Liver (tissue), 9 donors: ENCODE measurements around the gene C10orf71. TPM values are rescaled to one million over a fixed set of nuclear protein-coding genes. Genes with fewer than 3 reads are reported as not detected.

Experiments used
- DNase-seq: peaks from one replicate; pipeline ENCODE4 v3.0.0-alpha.2; 2017; ENCODE audit warnings: low spot score
- H3K27ac ChIP-seq, 2 donors: one replicate each; pipeline ENCODE4 v1.7.0; 2013; ENCODE audit warnings: inconsistent platforms in 2 of 2, low read length in 2 of 2, control low read depth in 1 of 2, low read depth in 1 of 2, mild to moderate bottlenecking in 1 of 2
- H3K27me3 ChIP-seq, 4 donors: one replicate each; pipeline versions ENCODE4 v1.6.1 to v1.7.0; 2013; ENCODE audit warnings: low read length in 3 of 4, inconsistent platforms in 1 of 4, mild to moderate bottlenecking in 1 of 4, moderate library complexity in 1 of 4; ENCODE audit not compliant: control insufficient read depth in 4 of 4, insufficient read depth in 4 of 4
- H3K36me3 ChIP-seq, 4 donors: one replicate each; pipeline versions ENCODE4 v1.6.1 to v1.7.0; 2013; ENCODE audit warnings: low read length in 3 of 4, mild to moderate bottlenecking in 3 of 4, low read depth in 1 of 4, moderate library complexity in 1 of 4; ENCODE audit not compliant: control insufficient read depth in 4 of 4, insufficient read depth in 3 of 4
- H3K4me1 ChIP-seq, 4 donors: one replicate each; pipeline versions ENCODE4 v1.6.1 to v1.7.0; 2013; ENCODE audit warnings: low read length in 3 of 4, mild to moderate bottlenecking in 3 of 4, moderate library complexity in 1 of 4; ENCODE audit not compliant: control insufficient read depth in 4 of 4, insufficient read depth in 4 of 4
- H3K4me3 ChIP-seq, 3 donors: one replicate each; pipeline versions ENCODE4 v1.6.1 to v1.7.0; 2013; ENCODE audit warnings: low read length in 3 of 3, control low read depth in 1 of 3, low read depth in 1 of 3, mild to moderate bottlenecking in 1 of 3
- H3K9ac ChIP-seq, 2 donors: one replicate each; pipeline ENCODE4 v1.7.0; 2013; ENCODE audit warnings: low read length in 2 of 2, mild to moderate bottlenecking in 2 of 2, moderate library complexity in 2 of 2, control low read depth in 1 of 2, low read depth in 1 of 2
- H3K9me3 ChIP-seq, 4 donors: one replicate each; pipeline versions ENCODE4 v1.6.1 to v1.7.0; 2013; ENCODE audit warnings: low read length in 3 of 4; ENCODE audit not compliant: control insufficient read depth in 4 of 4
- ATF3 ChIP-seq: IDR thresholded peaks from 2 replicates; pipeline ENCODE4 v1.6.1; 2016; ENCODE audit warnings: antibody characterized with exemption
- CTCF ChIP-seq: fragments of 150-350 bp; IDR thresholded peaks from 2 replicates; pipeline ENCODE4 v1.5.1; 2017; ENCODE audit warnings: improper control_type of control experiment, low read depth, low read length; ENCODE audit not compliant: missing input control
- FOXA1 ChIP-seq: IDR thresholded peaks from 2 replicates; pipeline ENCODE4 v1.6.1; 2016; ENCODE audit warnings: antibody characterized with exemption
- FOXA2 ChIP-seq: IDR thresholded peaks from 2 replicates; pipeline ENCODE4 v1.6.1; 2016; ENCODE audit warnings: antibody characterized with exemption
- GABPA ChIP-seq, 2 donors: IDR thresholded peaks in 1 of 2; conservative IDR thresholded peaks in 1 of 2; 2 replicates each; pipeline ENCODE4 v1.6.1; 2016; ENCODE audit warnings: antibody characterized with exemption in 2 of 2, mild to moderate bottlenecking in 1 of 2, moderate library complexity in 1 of 2
- HNF4A ChIP-seq, 2 donors: conservative IDR thresholded peaks; 2 replicates each; pipeline ENCODE4 v1.6.1; 2016; ENCODE audit warnings: antibody characterized with exemption in 2 of 2, mild to moderate bottlenecking in 2 of 2
- JUND ChIP-seq, 2 donors: IDR thresholded peaks; 2 replicates each; pipeline ENCODE4 v1.6.1; 2016; ENCODE audit warnings: antibody characterized with exemption in 2 of 2
- MAX ChIP-seq: IDR thresholded peaks from 2 replicates; pipeline ENCODE4 v1.6.1; 2016; ENCODE audit warnings: antibody characterized with exemption
- NR2F2 ChIP-seq: IDR thresholded peaks from 2 replicates; pipeline ENCODE4 v1.6.1; 2016; ENCODE audit warnings: antibody characterized with exemption
- RAD21 ChIP-seq, 2 donors: IDR thresholded peaks; 2 replicates each; pipeline ENCODE4 v1.6.1; 2016; ENCODE audit warnings: antibody characterized with exemption in 2 of 2, mild to moderate bottlenecking in 2 of 2
- REST ChIP-seq: IDR thresholded peaks from 2 replicates; pipeline ENCODE4 v1.6.1; 2016; ENCODE audit warnings: antibody characterized with exemption, mild to moderate bottlenecking
- RXRA ChIP-seq, 2 donors: IDR thresholded peaks; 2 replicates each; pipeline ENCODE4 v1.6.1; 2017 to 2018; ENCODE audit warnings: antibody characterized with exemption in 2 of 2, mild to moderate bottlenecking in 1 of 2
- SP1 ChIP-seq: IDR thresholded peaks from 2 replicates; pipeline ENCODE4 v1.6.1; 2018; ENCODE audit warnings: antibody characterized with exemption, mild to moderate bottlenecking
- TAF1 ChIP-seq: conservative IDR thresholded peaks from 2 replicates; pipeline ENCODE4 v1.6.1; 2016; ENCODE audit warnings: antibody characterized with exemption, mild to moderate bottlenecking
- YY1 ChIP-seq: IDR thresholded peaks from 2 replicates; pipeline ENCODE4 v1.6.1; 2016; ENCODE audit warnings: antibody characterized with exemption, mild to moderate bottlenecking
- ZBTB33 ChIP-seq: IDR thresholded peaks from 2 replicates; pipeline ENCODE4 v1.6.1; 2016; ENCODE audit warnings: antibody characterized with exemption
- WGBS: extraction: QIAGEN DNeasy Blood & Tissue Kit; methylation state at CpG from one replicate; pipeline ENCODE4 v1.1.7; 2013; 5-methylcytosine and 5-hydroxymethylcytosine counted together
- polyA plus RNA-seq, 2 donors: library from polyadenylated mRNA; stranded (reverse) in 1 of 2; unstranded in 1 of 2; fragments of 200-250 nt in 1 of 2; fragments of >200 nt in 1 of 2; fragmentation: Nextera tagmentation in 1 of 2; extraction: Ambion mirVana in 1 of 2; gene quantifications; one replicate each; pipeline versions ENCODE4 v1.2.1 to v1.2.3, GENCODE V29; 2013 to 2015
- total RNA-seq, 2 donors: library from RNA; depleted of rRNA; stranded (reverse); fragments of >200 nt; gene quantifications; one replicate each; pipeline ENCODE4 v1.2.3, GENCODE V29; 2014
- donor health status: healthy.
- donor health status: healthy.
- donor health status: healthy.
- donor health status: healthy.
- donor health status: healthy.

C10orf71 gene
- total RNA-seq (not detected), polyA plus RNA-seq (under 1 TPM in 1 of 2 donors, not detected in 1; 0.03 TPM)

GRCh38 chr10:49298983-49299815 lies at the start of gene C10orf71:
TSS of gene C10orf71 (plus strand) at chr10:49299170. CDS start at chr10:49322546, 23,376 bp downstream.
- Histone ChIP-seq H3K4me1 (no peaks in the 10 kb centered on the region), H3K36me3 (no peaks in the 10 kb centered on the region), H3K4me3 (no peak within 1 kb of the TSS), H3K9ac (no peak within 1 kb of the TSS), H3K27ac (no peak within 1 kb of the TSS), H3K27me3 (peaks cover 0 to under 1% (median 0%) of the 10 kb centered on the region in 4 donors), H3K9me3 (no peaks in the 10 kb centered on the region)
- TF ChIP-seq MAX, result no peak
- TF ChIP-seq CTCF, result no peak
- no peak for TF ChIP-seq NR2F2
- no peak for TF ChIP-seq GABPA (IDR thresholded peaks at IDR 0.05 in 1 of 2, conservative IDR thresholded peaks at IDR 0.05 in 1 of 2)
- no peak for TF ChIP-seq SP1
- TF ChIP-seq REST, result no peak
- TF ChIP-seq FOXA1, result no peak
- TF ChIP-seq RXRA (IDR thresholded peaks at IDR 0.05), result no peak
- TF ChIP-seq ZBTB33, result no peak
- TF ChIP-seq FOXA2, result no peak
- TF ChIP-seq TAF1, result no peak
- TF ChIP-seq ATF3, result no peak
- TF ChIP-seq YY1, result no peak
- TF ChIP-seq JUND (IDR thresholded peaks at IDR 0.05), result no peak
- no peak for TF ChIP-seq HNF4A (conservative IDR thresholded peaks at IDR 0.05)
- no peak for TF ChIP-seq RAD21 (IDR thresholded peaks at IDR 0.05)
- no peak for DNase-seq
- WGBS, result 67% methylated on average over 27 of the region's 27 CpGs
